PFSK-1 (cell line): ENCODE data around the gene GARS1.

Experiments
- POLR2AphosphoS5 ChIP-seq: IDR thresholded peaks from 2 replicates; pipeline ENCODE4 v1.6.1; 2012; ENCODE audit warnings: low read depth, mild to moderate bottlenecking, control low read depth, low read length, moderate library complexity
- SIN3A ChIP-seq: IDR thresholded peaks from 2 replicates; pipeline ENCODE4 v1.6.1; 2012; ENCODE audit warnings: mild to moderate bottlenecking, low read length, moderate library complexity, borderline replicate concordance; ENCODE audit not compliant: insufficient read depth
- TAF1 ChIP-seq: IDR thresholded peaks from 2 replicates; pipeline ENCODE4 v1.6.1; 2012; ENCODE audit warnings: low read length, control low read depth, borderline replicate concordance; ENCODE audit not compliant: insufficient read depth
- TF ChIP-seq, protein P1 (sequence below), 2 experiments: IDR thresholded peaks; 2 replicates each; pipeline versions ENCODE4 v1.6.1 to v1.8.0; 2011 to 2012; ENCODE audit warnings: low read depth in 2 of 2, low read length in 2 of 2, control low read depth in 1 of 2, inconsistent platforms in 1 of 2, mild to moderate bottlenecking in 1 of 2, moderate library complexity in 1 of 2; ENCODE audit not compliant: insufficient read depth in 1 of 2

- TF ChIP-seq TAF1 (no peak), POLR2AphosphoS5 (no peak), SIN3A (no peak)
- TF ChIP-seq, protein P1, sequence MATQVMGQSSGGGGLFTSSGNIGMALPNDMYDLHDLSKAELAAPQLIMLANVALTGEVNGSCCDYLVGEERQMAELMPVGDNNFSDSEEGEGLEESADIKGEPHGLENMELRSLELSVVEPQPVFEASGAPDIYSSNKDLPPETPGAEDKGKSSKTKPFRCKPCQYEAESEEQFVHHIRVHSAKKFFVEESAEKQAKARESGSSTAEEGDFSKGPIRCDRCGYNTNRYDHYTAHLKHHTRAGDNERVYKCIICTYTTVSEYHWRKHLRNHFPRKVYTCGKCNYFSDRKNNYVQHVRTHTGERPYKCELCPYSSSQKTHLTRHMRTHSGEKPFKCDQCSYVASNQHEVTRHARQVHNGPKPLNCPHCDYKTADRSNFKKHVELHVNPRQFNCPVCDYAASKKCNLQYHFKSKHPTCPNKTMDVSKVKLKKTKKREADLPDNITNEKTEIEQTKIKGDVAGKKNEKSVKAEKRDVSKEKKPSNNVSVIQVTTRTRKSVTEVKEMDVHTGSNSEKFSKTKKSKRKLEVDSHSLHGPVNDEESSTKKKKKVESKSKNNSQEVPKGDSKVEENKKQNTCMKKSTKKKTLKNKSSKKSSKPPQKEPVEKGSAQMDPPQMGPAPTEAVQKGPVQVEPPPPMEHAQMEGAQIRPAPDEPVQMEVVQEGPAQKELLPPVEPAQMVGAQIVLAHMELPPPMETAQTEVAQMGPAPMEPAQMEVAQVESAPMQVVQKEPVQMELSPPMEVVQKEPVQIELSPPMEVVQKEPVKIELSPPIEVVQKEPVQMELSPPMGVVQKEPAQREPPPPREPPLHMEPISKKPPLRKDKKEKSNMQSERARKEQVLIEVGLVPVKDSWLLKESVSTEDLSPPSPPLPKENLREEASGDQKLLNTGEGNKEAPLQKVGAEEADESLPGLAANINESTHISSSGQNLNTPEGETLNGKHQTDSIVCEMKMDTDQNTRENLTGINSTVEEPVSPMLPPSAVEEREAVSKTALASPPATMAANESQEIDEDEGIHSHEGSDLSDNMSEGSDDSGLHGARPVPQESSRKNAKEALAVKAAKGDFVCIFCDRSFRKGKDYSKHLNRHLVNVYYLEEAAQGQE (IDR thresholded peaks at IDR 0.05; ENCODE audit: insufficient read depth in 1 of 2, low read depth in 2 of 2, low read length in 2 of 2), result no peak
Measured at GRCh38 chr7:30664184-30664885, 69.7 kb downstream of the GARS1 start.
